Measurements from ENCODE around the gene ZNF142.

ZNF142 gene

DNA sequence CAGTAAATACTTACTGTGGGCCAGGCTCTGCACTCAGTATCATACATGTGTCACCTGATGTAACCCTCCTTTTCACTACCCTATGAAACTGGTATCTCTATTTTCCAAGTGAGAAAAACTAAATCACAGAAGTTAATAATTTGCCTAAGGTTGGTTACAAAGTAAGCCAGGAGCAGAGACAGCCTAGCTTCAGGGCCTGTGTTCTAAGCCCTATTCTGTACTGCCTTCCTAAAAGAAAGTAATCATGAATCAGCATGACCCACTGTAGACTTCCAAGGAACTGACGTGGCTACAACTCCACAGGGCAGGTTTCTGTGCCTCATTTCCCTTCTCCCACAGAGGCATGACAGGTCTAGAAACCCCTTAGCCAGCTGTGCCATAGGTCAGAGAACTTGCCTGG is 14.3 kb downstream of the ZNF142 start:
- DNase-seq, result no peak

- DNase-seq, result no peak
Observed at GRCh38 chr2:218644721-218645120, 14.7 kb downstream of the ZNF142 start.

GRCh38 chr2:218643751-218644310 is 15.6 kb downstream of the ZNF142 start:
- no peak for DNase-seq

DNA sequence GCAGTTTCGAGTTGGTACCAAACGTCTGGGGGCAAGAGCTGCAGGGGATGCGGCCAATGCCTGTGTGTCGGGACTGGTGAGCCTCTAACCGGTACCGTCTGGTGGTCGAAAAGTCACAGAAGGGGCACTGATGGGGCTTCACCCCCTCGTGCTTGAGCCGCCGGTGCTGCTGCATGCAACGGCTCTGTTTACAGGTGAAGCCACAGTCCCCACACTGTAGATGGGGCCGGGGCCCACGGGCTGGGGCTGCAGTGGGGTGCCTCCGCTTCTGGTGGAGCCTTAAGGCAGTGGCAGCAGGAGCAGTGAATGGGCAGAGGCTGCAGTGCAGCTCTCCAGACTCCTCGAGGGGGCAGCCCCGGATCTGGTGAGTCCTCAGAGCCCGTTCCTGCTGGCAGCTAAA is 16.6 kb downstream of the ZNF142 start:
- no peak for DNase-seq

DNA sequence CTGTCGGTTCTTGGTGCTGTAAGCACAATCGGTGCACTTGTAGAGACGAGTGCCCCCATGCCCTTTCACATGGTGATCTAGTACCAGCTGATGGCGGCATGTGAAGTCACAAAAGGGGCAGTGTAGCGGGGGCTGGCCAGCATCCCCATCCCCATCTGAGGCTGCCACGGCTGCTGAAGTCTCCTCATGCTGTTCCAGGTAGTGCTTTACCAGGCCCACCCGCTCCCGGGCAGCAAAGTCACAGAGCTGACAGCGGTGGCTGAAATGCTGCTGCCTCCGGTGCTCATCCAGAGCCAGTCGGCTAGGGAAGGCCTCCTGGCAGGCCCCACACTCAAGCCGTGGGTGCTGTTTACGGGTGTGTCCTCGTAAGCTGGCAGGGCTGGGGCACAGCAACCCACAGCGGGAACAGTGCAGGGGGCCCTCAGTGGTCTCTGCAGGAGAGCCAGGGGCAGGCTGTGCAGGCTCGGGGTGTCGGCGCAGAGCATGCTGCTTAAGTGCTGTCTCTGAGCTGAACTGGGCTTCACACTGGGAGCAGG is 17.2 kb downstream of the ZNF142 start:
- DNase-seq, result no peak

- no peak for DNase-seq
Observed at GRCh38 chr2:218638372-218638771, 21.1 kb downstream of the ZNF142 start.

DNA sequence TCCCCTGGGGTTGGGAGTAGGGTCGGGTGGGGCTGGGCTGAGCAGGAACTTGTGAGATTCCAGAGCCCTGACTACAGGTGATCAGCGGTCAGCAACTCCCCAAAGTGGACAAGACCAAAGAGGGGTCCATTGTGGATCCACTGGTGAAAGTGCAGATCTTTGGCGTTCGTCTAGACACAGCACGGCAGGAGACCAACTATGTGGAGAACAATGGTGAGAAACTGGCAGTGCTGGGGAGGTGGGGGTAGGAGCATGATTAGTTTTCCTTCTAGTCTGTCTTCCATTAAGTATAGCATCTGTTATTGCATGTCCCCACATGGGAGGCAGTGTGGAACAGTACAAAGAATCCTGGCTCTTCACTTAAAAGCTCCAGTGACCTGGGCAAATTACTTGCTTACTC is 23.7 kb downstream of the ZNF142 start:
- DNase-seq, result no peak

DNA sequence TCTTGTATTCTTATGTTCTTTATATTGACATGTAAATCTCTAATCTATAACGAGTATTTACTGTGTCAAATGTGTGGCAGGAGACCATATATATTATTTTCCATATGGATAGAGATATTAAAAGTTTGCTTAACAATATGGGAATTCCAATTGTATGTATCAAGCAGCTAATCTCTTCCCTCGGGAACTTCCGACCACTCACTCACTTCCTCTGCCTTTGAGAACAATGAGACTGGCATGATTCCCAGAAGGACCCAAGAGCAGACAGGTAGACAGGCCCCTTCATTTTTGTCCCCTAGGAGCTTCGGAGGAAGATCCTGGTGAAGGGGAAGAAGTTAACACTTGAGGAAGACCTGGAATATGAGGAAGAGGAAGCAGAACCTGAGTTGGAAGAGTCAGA is 27.6 kb downstream of the ZNF142 start:
- DNase-seq, result no peak

GRCh38 chr2:218627939-218628338 is 31.5 kb downstream of the ZNF142 start:
- DNase-seq, result no peak

DNA sequence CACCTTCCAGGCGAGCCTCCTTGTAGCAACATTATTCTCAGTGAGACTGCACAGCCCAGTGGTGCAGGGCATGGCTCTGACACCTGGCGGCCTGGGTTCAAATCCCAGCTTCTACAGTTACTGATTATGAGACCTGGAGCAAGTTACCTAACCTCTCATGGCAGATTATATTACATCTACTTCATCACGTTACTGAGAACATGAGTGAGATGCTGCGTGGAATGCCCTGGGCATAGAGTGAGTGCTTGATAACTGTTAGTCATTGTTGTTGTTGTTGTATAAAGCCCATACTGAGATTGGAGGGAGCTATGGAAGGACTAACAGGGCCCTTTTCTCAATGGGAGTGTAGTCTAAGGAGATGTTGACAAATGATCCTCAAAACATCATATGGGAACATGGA is 33.1 kb downstream of the ZNF142 start:
- DNase-seq, result no peak

DNA sequence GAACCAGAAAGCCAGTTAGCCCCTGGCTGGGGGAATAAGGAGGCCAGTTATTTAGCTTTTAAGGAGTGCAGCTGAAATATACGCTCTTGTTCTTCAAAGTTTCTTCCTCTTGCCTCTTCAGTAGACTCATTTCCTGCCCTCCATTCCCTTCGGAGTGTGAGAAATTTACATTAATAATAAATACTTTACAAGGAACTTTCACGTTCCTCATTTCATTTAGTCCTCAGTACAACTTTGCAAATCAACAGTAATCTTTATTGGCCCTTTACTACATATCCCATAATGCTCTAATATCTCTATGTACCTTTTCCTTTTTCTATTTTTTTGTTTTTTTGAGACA is 36.1 kb downstream of the ZNF142 start:
- DNase-seq, result no peak

GRCh38 chr2:218622606-218623365 is 36.6 kb downstream of the ZNF142 start:
- DNase-seq, result no peak

GRCh38 chr2:218621007-218621406 is 38.4 kb downstream of the ZNF142 start:
- no peak for DNase-seq

DNA sequence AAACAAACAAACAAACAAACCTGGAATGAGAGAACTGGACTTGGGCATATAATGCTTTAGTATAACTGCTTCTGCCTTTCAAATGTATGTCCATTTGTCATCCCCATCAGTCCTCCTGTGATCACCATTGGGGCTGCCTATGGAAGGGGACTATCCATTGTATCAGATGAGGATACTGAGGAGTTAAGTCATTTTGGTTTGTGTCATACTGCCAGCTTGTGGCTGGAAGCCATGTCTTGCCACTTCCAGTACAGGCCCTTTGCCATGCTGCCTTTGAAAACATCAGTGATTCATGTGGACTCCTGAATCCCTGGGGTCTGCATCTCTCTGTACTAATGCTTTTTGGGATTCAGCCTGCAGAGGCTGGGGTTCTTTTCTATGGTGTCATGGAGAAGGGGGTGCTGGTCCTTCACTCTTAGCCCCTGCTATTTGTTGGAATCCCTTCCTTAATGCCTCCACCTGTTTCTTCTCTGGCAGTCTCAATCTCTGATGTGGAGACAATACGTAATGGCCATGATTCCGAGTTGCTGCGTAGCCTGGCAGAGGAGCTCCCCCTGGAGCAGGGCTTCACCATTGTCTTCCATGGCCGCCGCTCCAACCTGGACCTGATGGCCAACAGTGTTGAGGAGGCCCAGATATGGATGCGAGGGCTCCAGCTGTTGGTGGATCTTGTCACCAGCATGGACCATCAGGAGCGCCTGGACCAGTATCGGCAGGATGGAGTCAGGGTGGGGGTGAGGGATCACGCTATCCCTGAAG is 41.1 kb downstream of the ZNF142 start:
- DNase-seq, result no peak

DNA sequence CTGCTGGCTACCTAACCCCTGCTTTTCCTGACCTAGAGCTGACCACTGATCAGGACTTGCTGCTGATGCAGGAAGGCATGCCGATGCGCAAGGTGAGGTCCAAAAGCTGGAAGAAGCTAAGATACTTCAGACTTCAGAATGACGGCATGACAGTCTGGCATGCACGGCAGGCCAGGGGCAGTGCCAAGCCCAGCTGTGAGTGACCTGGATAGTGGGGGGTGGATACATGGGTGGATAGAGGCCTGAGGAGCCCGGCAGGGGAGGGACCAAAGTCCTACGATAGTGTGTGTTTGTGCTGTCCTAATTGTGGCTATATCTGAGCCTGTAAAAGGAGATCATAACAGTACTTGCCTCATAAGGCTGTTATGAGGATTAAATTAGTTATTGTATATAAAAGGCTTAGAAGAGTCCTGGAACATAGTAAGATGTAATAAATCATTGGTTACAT is 43.5 kb downstream of the ZNF142 start:
- DNase-seq, result no peak

GRCh38 chr2:218607436-218608115 is 51.8 kb downstream of the ZNF142 start, which contains the start of gene PLCD4:
Gene PLCD4 (plus strand): TSS chr2:218607899. CDS start chr2:218615740, 7,841 bp downstream.
- peak in 1 of 14 donors; percentile 4 for DNase-seq

DNA sequence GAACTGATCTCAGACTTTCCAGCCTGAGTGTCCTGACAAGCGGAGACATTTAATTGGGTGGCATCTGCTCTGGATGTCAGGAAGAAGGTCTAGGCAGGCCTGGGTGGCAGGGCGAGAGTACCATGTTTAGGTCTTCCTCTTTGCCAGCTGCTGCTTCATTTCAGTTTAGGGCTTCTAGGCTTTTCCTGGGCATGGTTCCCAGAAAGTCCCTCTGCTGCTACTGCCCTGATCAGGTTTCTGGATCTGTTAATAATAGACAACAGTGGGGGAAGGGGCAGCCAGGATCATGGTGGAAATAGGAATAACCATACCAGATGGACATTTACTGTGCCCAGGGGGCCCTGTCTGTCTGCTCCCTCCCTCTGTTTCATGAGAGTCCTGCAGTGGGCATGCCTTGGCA is 54.0 kb downstream of the ZNF142 start:
- DNase-seq, result peak in 1 of 14 donors; percentile 4
